Measurements from ENCODE around the gene C19orf12. TPM values are rescaled to one million over a fixed set of nuclear protein-coding genes. Genes with fewer than 3 reads are reported as not detected.

The C19orf12 gene
- total RNA-seq, 1 experiment from 2014 or later: 40.1 TPM

DNA sequence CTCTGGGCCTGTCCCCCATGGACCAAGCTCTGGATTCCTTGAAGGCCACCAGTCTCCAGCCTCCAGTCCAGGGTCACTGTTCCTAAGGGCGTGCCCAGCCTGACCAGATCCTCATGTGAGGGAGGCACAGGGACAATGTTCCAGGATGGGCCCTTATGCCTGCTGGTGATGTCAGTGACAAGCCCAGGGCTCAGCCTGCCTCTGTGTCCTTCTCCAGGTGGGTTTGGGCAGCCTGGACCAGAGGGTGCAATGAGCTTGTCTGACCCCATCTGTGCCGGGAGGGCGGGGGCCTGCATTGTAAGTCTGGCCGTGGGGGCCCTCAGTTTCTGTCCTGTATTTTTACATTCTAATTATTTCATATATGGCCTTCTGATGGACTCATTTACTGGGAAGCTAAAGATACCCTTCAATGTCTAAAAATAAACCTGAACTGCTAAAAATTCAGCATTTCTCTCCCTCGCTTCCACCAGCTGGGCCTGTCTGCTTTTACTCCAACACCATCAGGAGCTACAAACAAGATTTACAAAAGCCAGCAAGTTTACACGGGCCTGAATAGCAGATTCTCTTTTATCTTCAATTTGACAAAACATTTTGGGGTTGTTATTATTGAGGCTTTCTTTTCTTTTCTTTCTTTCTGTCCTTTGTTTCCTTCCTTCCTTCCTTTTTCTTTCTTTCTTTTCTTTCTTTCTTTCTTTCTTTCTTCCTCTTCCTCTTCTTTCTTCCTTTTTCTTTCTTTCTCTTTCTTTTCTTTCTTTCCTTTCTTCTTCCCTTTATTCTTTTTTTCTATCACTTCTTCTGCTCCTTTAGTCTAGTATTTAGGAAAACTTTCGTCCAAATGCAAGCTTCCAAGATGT, 34.2 kb upstream of the C19orf12 start:
- Histone ChIP-seq H3K27me3 (replicated peaks) (peaks cover 11% of the 10 kb centered on the region; the same call in 1 of the 2 replicates), H3K36me3 (no peaks in the 10 kb centered on the region), H3K4me3 (no peak overlapping the region), H3K9me3 (replicated peaks) (no peaks in the 10 kb centered on the region), H3K27ac (no peak overlapping the region), H3K4me1 (replicated peaks) (no peaks in the 10 kb centered on the region)
- no peak for DNase-seq (ENCODE audit: low read depth in 1 of 2, low spot score in 2 of 2)

DNA sequence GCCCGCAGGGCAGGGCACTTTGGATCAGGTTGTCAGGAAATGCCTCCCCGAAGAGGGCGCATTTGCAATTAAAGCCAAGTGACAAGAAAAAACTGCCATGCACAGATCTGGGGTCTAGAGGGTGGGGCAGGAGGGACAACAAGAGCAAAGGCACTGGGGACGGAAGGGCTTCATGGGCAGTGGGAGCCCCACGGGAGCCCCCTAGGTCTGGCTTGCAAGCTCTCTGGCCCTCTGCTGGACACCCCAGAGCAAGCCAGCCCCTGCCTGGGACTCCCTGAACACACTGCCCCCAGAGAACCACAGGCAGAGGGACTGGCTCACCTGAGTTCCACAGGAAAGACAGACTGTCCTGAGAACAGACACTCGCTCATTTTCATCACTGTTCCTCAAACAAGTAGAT, 30.2 kb upstream of the C19orf12 start:
- Histone ChIP-seq H3K4me3 (no peak overlapping the region), H3K27me3 (replicated peaks) (0 out of 2 replicates have a peak, but pooled peaks cover 8% of the 10 kb centered on the region), H3K27ac (no peak overlapping the region), H3K36me3 (no peaks in the 10 kb centered on the region), H3K9me3 (replicated peaks) (no peaks in the 10 kb centered on the region), H3K4me1 (replicated peaks) (no peaks in the 10 kb centered on the region)
- DNase-seq (ENCODE audit: low read depth in 1 of 2, low spot score in 2 of 2): no peak

DNA sequence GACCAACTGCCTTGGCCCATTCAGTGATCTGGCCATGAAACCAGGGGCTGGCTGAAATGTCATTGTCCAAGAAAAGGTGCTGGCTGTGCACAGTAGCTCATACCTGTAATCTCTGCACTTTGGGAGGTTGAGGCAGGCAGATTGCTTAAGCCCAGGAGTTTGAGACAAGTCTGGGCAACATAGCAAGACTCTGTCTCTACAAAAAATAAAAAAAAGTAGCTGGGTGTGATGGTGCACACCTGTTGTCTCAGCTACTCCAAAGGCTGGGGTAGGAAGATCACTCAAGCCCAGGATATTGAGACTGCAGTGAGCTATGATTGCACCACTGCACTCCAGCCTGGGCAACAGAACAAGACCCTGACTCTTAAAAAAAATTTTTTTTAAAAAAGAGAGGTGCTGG, 28.6 kb upstream of the C19orf12 start:
- no peak for DNase-seq (ENCODE audit: low read depth in 1 of 2, low spot score in 2 of 2)
- Histone ChIP-seq H3K27me3 (replicated peaks) (no peaks in the 10 kb centered on the region), H3K4me1 (replicated peaks) (no peaks in the 10 kb centered on the region), H3K36me3 (no peaks in the 10 kb centered on the region), H3K9me3 (replicated peaks) (no peaks in the 10 kb centered on the region), H3K4me3 (no peak overlapping the region), H3K27ac (no peak overlapping the region)

DNA sequence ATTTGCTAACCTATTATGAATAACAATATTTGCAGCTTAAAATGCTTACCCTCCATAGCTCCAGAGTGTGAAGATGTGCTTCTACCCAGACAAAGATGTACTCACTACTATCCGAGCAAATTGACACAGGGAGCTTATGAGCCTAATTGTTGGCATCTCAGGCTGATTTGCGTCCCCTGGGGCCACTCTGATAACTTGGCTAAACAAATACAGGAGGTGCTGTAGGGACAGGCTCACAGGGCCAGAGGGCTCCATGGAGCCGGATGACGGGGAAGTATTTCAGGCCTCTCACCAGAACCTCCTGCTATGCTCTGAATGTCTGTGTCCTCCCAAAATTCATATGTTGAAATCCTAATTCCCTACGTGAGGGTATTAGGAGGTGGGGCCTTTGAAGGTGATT, 26.7 kb upstream of the C19orf12 start:
- Histone ChIP-seq H3K4me1 (replicated peaks) (no peaks in the 10 kb centered on the region), H3K9me3 (replicated peaks) (no peaks in the 10 kb centered on the region), H3K27ac (no peak overlapping the region), H3K36me3 (no peaks in the 10 kb centered on the region), H3K4me3 (no peak overlapping the region), H3K27me3 (replicated peaks) (peaks cover 3% of the 10 kb centered on the region; the same call in 1 of the 2 replicates)
- no peak for DNase-seq (ENCODE audit: low read depth in 1 of 2, low spot score in 2 of 2)

DNA sequence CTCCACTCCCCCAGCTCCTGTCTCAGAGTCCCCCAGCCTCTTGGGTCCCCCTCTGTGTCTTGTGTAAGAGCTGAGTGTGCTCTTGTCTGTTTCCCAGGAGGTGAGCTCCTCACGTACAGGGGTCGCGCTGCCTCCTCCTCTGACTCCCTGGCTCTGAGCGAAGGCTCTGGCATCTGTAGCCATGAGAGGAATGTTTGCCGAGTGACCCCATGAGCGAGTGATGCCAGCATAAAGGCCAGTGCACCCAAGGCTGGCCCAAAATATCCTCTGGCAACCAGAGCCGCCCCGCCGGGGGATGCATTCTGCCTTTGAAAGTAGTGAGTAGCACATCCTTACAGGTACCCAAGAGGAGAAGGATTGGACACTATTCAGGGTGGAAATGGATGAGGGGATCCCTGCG, 26.2 kb upstream of the C19orf12 start:
- no peaks in the 10 kb centered on the region for H3K4me1 ChIP-seq (replicated peaks)
- H3K4me3 ChIP-seq: no peak overlapping the region
- no peaks in the 10 kb centered on the region for H3K9me3 ChIP-seq (replicated peaks)
- H3K27ac ChIP-seq: no peak overlapping the region
- DNase-seq (ENCODE audit: low read depth in 1 of 2, low spot score in 2 of 2): no peak
- peaks cover 5% of the 10 kb centered on the region; the same call in 1 of the 2 replicates for H3K27me3 ChIP-seq (replicated peaks)
- H3K36me3 ChIP-seq: no peaks in the 10 kb centered on the region

DNA sequence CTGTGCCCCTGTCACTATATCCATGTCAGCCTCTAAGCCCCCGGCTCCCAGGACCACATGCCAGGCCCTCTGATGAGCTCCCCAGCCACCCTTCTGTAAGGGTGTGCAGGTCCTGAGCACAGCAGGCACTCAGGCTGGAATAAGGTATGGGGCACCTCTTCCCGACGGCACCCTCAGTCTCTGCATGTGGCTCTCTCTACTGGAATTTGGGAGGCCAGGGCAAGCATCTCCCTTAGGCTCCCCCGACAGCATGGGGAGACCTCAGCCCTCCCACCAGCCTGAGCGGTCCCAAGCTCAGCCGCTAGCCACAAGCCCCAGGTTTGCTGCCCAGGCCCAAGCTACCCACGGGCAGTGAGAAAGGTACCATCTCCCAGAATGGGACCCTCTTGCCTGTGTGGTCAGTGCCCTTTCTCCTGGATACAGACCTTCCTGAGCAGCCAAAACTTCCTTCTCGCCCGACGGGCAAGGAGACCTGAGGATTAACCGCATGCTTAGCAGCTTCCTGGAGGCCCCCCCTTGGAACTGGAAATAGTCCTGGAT, 22.5 kb upstream of the C19orf12 start:
- H3K27ac ChIP-seq: no peak overlapping the region
- no peaks in the 10 kb centered on the region for H3K4me1 ChIP-seq (replicated peaks)
- no peak overlapping the region for H3K4me3 ChIP-seq
- no peaks in the 10 kb centered on the region for H3K36me3 ChIP-seq
- H3K27me3 ChIP-seq (replicated peaks): peaks cover 16% of the 10 kb centered on the region; the same call in 1 of the 2 replicates
- no peak for DNase-seq (ENCODE audit: low read depth in 1 of 2, low spot score in 2 of 2)
- H3K9me3 ChIP-seq (replicated peaks): no peaks in the 10 kb centered on the region

DNA sequence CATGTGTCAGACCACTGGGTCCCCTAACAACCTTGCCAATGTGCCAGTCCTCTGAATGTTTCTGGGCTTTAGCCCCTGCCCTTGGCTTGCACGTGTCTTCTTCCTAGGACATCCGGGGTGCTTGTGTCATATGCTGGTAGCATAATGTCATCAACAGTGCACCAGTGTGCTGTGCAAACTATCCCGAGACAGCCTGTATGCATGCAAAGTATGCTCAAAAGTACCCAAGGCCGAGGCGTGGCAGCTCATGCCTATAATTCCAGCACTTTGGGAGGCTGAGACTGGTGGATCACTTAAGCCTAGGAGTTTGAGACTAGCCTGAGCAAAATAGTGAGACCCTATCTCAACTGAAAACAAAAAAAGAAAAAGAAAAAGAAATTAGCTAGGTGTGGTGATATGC, 20.8 kb upstream of the C19orf12 start:
- Histone ChIP-seq H3K4me3 (no peak overlapping the region), H3K27ac (no peak overlapping the region), H3K27me3 (replicated peaks) (peaks cover 16% of the 10 kb centered on the region; the same call in 1 of the 2 replicates), H3K9me3 (replicated peaks) (no peaks in the 10 kb centered on the region), H3K36me3 (no peaks in the 10 kb centered on the region), H3K4me1 (replicated peaks) (no peaks in the 10 kb centered on the region)
- no peak for DNase-seq (ENCODE audit: low read depth in 1 of 2, low spot score in 2 of 2)

DNA sequence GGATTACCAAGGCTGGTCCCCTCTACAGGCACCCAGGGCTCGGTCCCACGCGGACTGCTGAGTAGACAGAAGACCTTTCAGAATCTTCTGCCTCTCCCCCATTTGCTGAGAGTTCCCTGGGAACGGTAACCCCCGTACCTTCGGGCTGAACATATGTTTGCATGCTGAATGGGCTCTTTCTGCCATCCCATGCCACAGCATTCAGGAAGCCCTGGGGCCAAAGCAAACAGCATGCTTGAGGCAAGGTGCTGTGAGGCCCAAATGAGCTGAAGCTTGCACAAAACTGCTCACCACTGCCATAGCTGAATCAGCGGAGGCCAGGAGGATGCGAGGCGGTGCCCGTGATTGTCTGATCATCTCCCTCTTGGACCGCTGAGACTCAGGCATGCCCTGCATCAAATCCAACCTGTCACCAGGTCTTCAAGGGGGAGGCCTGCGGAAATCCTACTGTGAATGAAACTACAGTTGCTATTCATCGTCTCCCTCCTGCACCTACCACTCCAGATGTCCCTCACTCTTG, 16.3 kb upstream of the C19orf12 start:
- H3K4me1 ChIP-seq (replicated peaks): no peaks in the 10 kb centered on the region
- peaks cover 15% of the 10 kb centered on the region; the same call in 1 of the 2 replicates for H3K27me3 ChIP-seq (replicated peaks)
- no peaks in the 10 kb centered on the region for H3K36me3 ChIP-seq
- no peaks in the 10 kb centered on the region for H3K9me3 ChIP-seq (replicated peaks)
- H3K4me3 ChIP-seq: no peak overlapping the region
- H3K27ac ChIP-seq: no peak overlapping the region
- no peak for DNase-seq (ENCODE audit: low read depth in 1 of 2, low spot score in 2 of 2)

DNA sequence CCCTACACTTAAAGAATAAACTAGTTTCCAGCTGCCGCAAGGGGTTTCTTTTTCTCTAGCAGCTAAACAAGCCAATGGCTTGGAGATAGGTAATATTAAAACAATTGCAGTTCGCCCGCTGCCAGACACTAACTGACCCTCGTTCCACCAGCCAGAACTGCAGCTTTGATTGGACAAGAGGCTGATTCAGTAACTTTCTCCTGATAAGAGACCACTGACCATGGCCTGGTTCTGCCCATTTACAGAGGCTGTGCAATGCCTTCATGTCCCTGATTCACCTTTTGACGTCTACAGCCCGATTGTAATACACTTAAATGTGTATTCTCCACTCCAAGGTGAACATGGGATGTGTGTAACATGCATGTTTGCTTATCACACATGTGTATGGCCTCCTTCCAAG, 12.8 kb upstream of the C19orf12 start:
- Histone ChIP-seq H3K27ac (no peak overlapping the region), H3K36me3 (no peaks in the 10 kb centered on the region), H3K4me3 (no peak overlapping the region), H3K9me3 (replicated peaks) (no peaks in the 10 kb centered on the region), H3K4me1 (replicated peaks) (no peaks in the 10 kb centered on the region), H3K27me3 (replicated peaks) (peaks cover 22% of the 10 kb centered on the region)
- DNase-seq (ENCODE audit: low read depth in 1 of 2, low spot score in 2 of 2): no peak

DNA sequence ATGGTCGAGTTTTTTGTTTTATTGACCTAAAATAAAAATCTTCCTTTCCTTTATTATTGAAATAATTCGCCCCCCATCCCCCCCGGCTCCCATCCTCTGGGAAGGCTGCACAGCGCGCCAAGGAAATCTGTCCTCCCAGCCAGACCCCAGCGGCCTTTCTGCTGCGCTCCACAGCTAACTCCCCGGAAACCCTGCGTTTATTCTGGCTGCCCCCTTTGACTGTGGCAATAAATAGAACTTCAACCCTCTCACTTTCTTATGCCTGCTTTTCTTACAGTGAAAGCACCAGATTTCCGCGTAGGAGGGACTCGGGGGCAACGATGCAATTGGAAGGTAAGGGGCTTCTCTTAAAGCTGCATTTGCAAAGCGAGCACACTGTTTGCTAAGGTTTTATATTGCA, 9.7 kb upstream of the C19orf12 start:
- Histone ChIP-seq H3K27me3 (replicated peaks) (peaks cover 32% of the 10 kb centered on the region), H3K4me3 (no peak overlapping the region), H3K27ac (no peak overlapping the region), H3K9me3 (replicated peaks) (no peaks in the 10 kb centered on the region), H3K36me3 (no peaks in the 10 kb centered on the region), H3K4me1 (replicated peaks) (no peaks in the 10 kb centered on the region)
- no peak for DNase-seq (ENCODE audit: low read depth in 1 of 2, low spot score in 2 of 2)

DNA sequence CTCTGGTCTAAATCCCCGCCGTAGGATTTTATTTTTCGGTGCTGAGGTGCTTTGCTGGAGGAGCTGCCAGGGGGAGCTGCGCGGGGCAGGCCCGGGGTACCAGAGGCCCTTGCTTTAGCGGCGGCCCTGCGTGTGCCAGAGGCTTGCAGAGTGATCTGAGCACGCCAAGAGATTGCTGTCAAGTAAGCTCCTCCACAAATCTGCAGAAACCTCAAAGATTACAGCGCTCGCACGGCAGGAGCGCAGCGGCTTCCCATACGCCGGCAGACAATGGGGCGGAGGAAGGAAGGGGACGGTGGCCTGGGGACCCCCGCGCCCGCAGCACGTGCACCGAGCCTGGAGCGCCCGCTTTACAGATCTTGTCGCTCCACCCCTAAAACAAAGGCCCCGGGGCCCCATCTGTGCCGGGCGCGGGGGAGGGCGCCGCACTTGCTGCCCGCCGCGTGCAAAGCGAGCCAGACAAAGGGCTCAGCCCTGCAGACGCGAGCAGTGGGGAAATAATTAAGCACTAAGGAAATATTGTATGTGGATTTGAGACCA, 9.1 kb upstream of the C19orf12 start:
- DNase-seq (ENCODE audit: low read depth in 1 of 2, low spot score in 2 of 2): no peak
- Histone ChIP-seq H3K4me1 (replicated peaks) (no peaks in the 10 kb centered on the region), H3K4me3 (no peak overlapping the region), H3K27ac (no peak overlapping the region), H3K27me3 (replicated peaks) (peaks cover 32% of the 10 kb centered on the region), H3K36me3 (no peaks in the 10 kb centered on the region), H3K9me3 (replicated peaks) (no peaks in the 10 kb centered on the region)

DNA sequence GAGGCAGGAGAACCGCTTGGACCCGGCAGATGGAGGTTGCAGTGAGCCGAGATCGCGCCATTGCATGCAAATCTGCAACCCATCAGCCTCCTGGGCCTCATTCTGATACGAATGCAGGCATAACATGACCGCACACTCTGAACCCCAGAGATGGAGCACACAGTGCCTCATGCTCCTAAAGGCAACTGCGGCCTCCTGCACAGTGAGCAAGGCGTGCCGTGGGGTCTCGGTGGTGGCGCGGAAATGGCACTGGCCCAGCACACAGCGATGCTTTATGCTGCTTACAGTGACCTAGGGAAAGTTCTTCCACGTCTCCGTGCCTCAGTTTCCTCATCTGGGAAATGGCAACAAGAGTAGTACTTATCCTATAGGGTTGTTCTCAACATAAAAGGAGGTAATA, 2.0 kb upstream of the C19orf12 start:
- peaks cover 6% of the 10 kb centered on the region; the same call in 1 of the 2 replicates for H3K27me3 ChIP-seq (replicated peaks)
- H3K27ac ChIP-seq: no peak overlapping the region
- DNase-seq (ENCODE audit: low read depth in 1 of 2, low spot score in 2 of 2): no peak
- no peaks in the 10 kb centered on the region for H3K9me3 ChIP-seq (replicated peaks)
- H3K4me3 ChIP-seq: no peak overlapping the region
- H3K36me3 ChIP-seq: peaks cover 3% of the 10 kb centered on the region; the same call in 1 of the 2 replicates
- peaks cover 13% of the 10 kb centered on the region for H3K4me1 ChIP-seq (replicated peaks)

DNA sequence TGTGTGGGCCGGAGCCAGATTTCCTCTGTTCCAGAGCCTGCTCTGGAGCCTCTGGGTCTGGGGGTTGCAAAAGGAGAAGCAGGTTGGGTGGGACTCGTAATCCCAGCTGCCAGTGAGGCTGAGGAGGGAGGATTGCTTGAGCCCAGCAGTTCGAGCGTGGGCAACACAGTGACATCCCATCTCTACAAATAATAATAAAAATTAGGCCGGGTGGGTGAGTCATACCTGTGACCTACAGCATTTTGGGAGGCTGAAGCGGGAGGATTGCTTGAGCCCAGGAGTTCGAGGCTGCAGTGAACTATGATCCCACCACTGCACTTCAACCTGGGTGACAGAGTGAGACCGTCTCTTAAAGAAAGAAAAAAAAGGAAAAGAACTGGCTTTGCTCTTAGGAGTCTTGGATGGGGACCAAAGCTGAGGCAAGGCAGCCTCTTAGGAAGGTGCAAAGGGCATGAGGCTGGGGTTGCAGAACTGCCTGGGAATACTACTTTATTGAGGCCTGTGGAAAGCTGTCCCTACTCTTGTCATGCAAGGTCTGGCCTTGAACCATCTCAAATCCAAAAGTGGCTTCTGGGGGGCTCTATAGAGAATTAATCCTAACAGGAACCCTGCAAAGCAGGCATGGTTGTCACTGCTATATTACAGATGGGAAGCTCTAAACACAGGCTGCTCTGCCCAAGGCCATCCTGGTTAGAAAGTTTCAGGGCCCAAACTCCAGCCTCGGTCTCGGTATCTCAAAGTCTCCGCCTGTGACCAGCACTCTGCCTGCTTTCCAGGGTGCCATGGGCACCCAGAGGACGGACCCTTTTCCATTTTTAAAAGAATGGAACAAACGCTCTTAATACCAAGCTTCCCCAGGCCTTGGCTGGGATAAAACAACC, 880 bp upstream of the C19orf12 start:
- Histone ChIP-seq H3K36me3 (peaks cover 3% of the 10 kb centered on the region; the same call in 1 of the 2 replicates), H3K27me3 (replicated peaks) (no peaks in the 10 kb centered on the region), H3K4me3 (peak overlapping the region; percentile 95), H3K4me1 (replicated peaks) (peaks cover 13% of the 10 kb centered on the region), H3K27ac (peak overlapping the region; percentile 91), H3K9me3 (replicated peaks) (no peaks in the 10 kb centered on the region)
- DNase-seq (ENCODE audit: low read depth in 1 of 2, low spot score in 2 of 2): peak in 1 of 2 experiments; percentile 10

Data from SJSA1 (cell line).